ENCODE data around the gene SCCPDH. TPM values are rescaled to one million over a fixed set of nuclear protein-coding genes. Genes with fewer than 3 reads are reported as not detected.

The SCCPDH gene
- total and polyA plus RNA-seq, 2 donors (not counting 3 experiments of a cell fraction or from before 2014, with no cell fraction given) = 24.4 to 37.5 TPM

DNA sequence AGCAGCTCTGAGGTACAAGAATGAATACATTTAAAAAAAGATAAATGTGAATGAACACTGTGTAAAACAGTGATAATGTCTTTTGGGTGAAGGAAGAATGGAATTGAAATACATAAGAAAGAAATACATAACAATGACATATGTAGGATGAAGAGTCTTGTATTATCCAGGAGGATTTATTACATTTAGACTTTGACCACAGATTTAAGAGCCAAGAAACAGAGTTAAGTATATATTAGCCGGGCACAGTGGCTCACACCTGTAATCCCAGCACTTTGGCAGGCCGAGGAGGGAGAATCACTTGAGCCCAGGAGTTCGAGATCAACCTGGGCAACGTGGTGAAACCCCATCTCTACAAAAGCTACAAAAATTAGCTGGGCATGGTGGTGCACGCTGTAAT is 79.7 kb downstream of the SCCPDH start:
- H3K27ac ChIP-seq (ENCODE audit: insufficient read depth, low read depth, low read length) = no peak overlapping the region
- no peaks in the 10 kb centered on the region for H3K4me1 ChIP-seq (ENCODE audit: control insufficient read depth, extremely low read depth, insufficient read depth, low read length)
- intact Hi-C loops (cut with micrococcal nuclease) = no loop called here
- dilution Hi-C loops (cut with MboI; ENCODE audit: extremely low pct_ligation_motif_present, low sequenced_read_pairs) = no loop called here
- no peak overlapping the region for H3K4me3 ChIP-seq (replicated peaks in 1 of 3; ENCODE audit: insufficient read depth in 1 of 3, low read depth in 1 of 3, low read length in 3 of 3)
- FAIRE-seq (no peak), DNase-seq (ENCODE audit: low read depth, low spot score) (no peak)
- POLR2A ChIA-PET = no interaction called here
- H3K27me3 ChIP-seq (ENCODE audit: control insufficient read depth in 2 of 2, insufficient read depth in 2 of 2, low read length in 2 of 2) = peaks cover 2 to 3% of the 10 kb centered on the region in 2 experiments
- TF ChIP-seq, protein P1, sequence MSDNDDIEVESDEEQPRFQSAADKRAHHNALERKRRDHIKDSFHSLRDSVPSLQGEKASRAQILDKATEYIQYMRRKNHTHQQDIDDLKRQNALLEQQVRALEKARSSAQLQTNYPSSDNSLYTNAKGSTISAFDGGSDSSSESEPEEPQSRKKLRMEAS (IDR thresholded peaks at IDR 0.05; ENCODE audit: insufficient read depth, insufficient read length) = no peak
- TF ChIP-seq GATA2 (IDR thresholded peaks at IDR 0.05; ENCODE audit: insufficient read depth, insufficient read length, low read depth, low read length) (no peak), EZH2 (IDR thresholded peaks at IDR 0.05; ENCODE audit: borderline replicate concordance, low read depth, low read length, severe bottlenecking) (no peak), FOS (IDR thresholded peaks at IDR 0.05; ENCODE audit: borderline replicate concordance, insufficient read depth, low read length) (no peak), POLR2A (IDR thresholded peaks at IDR 0.05; ENCODE audit: low read depth, low read length) (no peak), POLR2AphosphoS5 (IDR thresholded peaks at IDR 0.05; ENCODE audit: insufficient read depth, low read depth, low read length) (no peak), MYC (IDR thresholded peaks at IDR 0.05; ENCODE audit: low read depth, low read length) (no peak)
- no peaks in the 10 kb centered on the region for H4K20me1 ChIP-seq (replicated peaks; ENCODE audit: control insufficient read depth, extremely low read depth, insufficient read depth, low read length)
- H2AFZ ChIP-seq (ENCODE audit: low read depth, low read length) = no peak overlapping the region
- no peak overlapping the region for H3K9ac ChIP-seq (replicated peaks; ENCODE audit: extremely low read depth, insufficient read depth, low read length)
- no peaks in the 10 kb centered on the region for H3K79me2 ChIP-seq (ENCODE audit: control insufficient read depth, insufficient read depth, low read length)
- CTCF ChIA-PET = no interaction called here
- H3K36me3 ChIP-seq (ENCODE audit: control insufficient read depth in 2 of 2, extremely low read depth in 1 of 2, insufficient read depth in 2 of 2, low read length in 2 of 2) = no peaks in the 10 kb centered on the region
- no peak overlapping the region for H3K4me2 ChIP-seq (ENCODE audit: insufficient read depth, low read length)
- BruUV-seq (replicated peaks) = no TSS peak
- H3K9me1 ChIP-seq (replicated peaks; ENCODE audit: control insufficient read depth, extremely low read depth, insufficient read depth, low read length) = no peaks in the 10 kb centered on the region
- no peaks in the 10 kb centered on the region for H3K9me3 ChIP-seq (replicated peaks; ENCODE audit: control insufficient read depth, insufficient read depth, low read length)

DNA sequence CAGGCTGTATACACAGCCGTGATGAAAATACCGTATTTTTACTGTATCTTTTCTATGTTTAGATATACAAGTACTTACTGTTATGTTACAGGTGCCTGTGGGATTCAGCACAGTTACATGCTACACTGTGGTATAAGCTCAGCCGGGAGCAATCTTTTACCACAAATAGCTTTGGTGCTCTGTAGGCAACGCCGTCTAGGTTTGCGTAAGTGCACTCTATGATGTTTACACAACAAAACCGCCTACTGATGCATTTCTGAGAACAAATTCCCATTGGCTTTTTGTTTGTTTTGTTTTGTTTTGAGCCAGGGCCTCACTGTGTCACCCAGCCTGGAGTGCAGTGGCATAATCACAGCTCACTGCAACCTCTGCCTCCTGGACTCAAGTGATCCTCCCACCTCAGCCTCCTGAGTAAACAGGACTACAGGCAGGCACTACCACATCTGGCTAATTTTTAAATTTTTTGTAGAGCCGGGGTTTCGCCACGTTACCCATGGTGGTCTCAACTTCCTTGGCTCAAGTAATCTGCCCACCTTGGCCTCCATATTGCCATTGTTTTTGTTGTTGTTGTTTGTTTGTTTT is 81.0 kb downstream of the SCCPDH start:
- POLR2A ChIA-PET = no interaction called here
- no peaks in the 10 kb centered on the region for H3K36me3 ChIP-seq (ENCODE audit: control insufficient read depth in 2 of 2, extremely low read depth in 1 of 2, insufficient read depth in 2 of 2, low read length in 2 of 2)
- H3K4me1 ChIP-seq (ENCODE audit: control insufficient read depth, extremely low read depth, insufficient read depth, low read length) = no peaks in the 10 kb centered on the region
- H2AFZ ChIP-seq (ENCODE audit: low read depth, low read length) = no peak overlapping the region
- no peak for DNase-seq (ENCODE audit: low read depth, low spot score)
- H3K79me2 ChIP-seq (ENCODE audit: control insufficient read depth, insufficient read depth, low read length) = no peaks in the 10 kb centered on the region
- H3K27ac ChIP-seq (ENCODE audit: insufficient read depth, low read depth, low read length) = no peak overlapping the region
- dilution Hi-C loops (cut with MboI; ENCODE audit: extremely low pct_ligation_motif_present, low sequenced_read_pairs) (no loop called here), intact Hi-C loops (cut with micrococcal nuclease) (no loop called here)
- no peaks in the 10 kb centered on the region for H4K20me1 ChIP-seq (replicated peaks; ENCODE audit: control insufficient read depth, extremely low read depth, insufficient read depth, low read length)
- no TSS peak for BruUV-seq (replicated peaks)
- TF ChIP-seq FOS (IDR thresholded peaks at IDR 0.05; ENCODE audit: borderline replicate concordance, insufficient read depth, low read length) (no peak), EZH2 (IDR thresholded peaks at IDR 0.05; ENCODE audit: borderline replicate concordance, low read depth, low read length, severe bottlenecking) (no peak), POLR2AphosphoS5 (IDR thresholded peaks at IDR 0.05; ENCODE audit: insufficient read depth, low read depth, low read length) (no peak), CTCF (IDR thresholded peaks at IDR 0.05; ENCODE audit: extremely low read depth in 1 of 2, insufficient read depth in 1 of 2, low read depth in 1 of 2, low read length in 2 of 2) (no peak), GATA2 (IDR thresholded peaks at IDR 0.05; ENCODE audit: insufficient read depth, insufficient read length, low read depth, low read length) (no peak), POLR2A (IDR thresholded peaks at IDR 0.05; ENCODE audit: low read depth, low read length) (no peak), JUN (IDR thresholded peaks at IDR 0.05; ENCODE audit: borderline replicate concordance, insufficient read depth, insufficient read length, low read depth) (no peak), MYC (IDR thresholded peaks at IDR 0.05; ENCODE audit: low read depth, low read length) (no peak)
- TF ChIP-seq, protein P1 (IDR thresholded peaks at IDR 0.05; ENCODE audit: insufficient read depth, insufficient read length) = no peak
- peaks cover 2% of the 10 kb centered on the region in 2 experiments for H3K27me3 ChIP-seq (ENCODE audit: control insufficient read depth in 2 of 2, insufficient read depth in 2 of 2, low read length in 2 of 2)
- H3K9ac ChIP-seq (replicated peaks; ENCODE audit: extremely low read depth, insufficient read depth, low read length) = no peak overlapping the region
- no peak overlapping the region for H3K4me2 ChIP-seq (ENCODE audit: insufficient read depth, low read length)
- CTCF ChIA-PET = no interaction called here
- H3K9me3 ChIP-seq (replicated peaks; ENCODE audit: control insufficient read depth, insufficient read depth, low read length) = no peaks in the 10 kb centered on the region
- H3K9me1 ChIP-seq (replicated peaks; ENCODE audit: control insufficient read depth, extremely low read depth, insufficient read depth, low read length) = no peaks in the 10 kb centered on the region
- no peak for FAIRE-seq
- H3K4me3 ChIP-seq (replicated peaks in 1 of 3; ENCODE audit: insufficient read depth in 1 of 3, low read depth in 1 of 3, low read length in 3 of 3) = no peak overlapping the region
